OCI-M2 (cell line): ENCODE measurements around the gene KLRC2.
"Not testable (repeated sequence)": the region's sequence is repeated elsewhere in the genome, so short reads cannot be mapped to it uniquely, and the experiment has no call there.

Experiments
- DNase-seq: peaks from one replicate; lab custom pipeline; 2025; ENCODE audit not compliant: unreplicated experiment; lab: John Stamatoyannopoulos, UW

The KLRC2 gene

GRCh38 chr12:10435816-10436215 is at the start of gene KLRC2:
Gene KLRC2, minus strand, starts transcription at chr12:10436010. Its CDS starts 24 bp downstream, at chr12:10435986.
- not testable (repeated sequence) for DNase-seq

GRCh38 chr12:10481901-10482300 is 46.1 kb upstream of the KLRC2 start:
- DNase-seq = not testable (repeated sequence)

GRCh38 chr12:10472808-10473207 is 37.0 kb upstream of the KLRC2 start:
- DNase-seq = not testable (repeated sequence)

- DNase-seq = no peak
Measured at GRCh38 chr12:10469701-10470100, 33.9 kb upstream of the KLRC2 start.

GRCh38 chr12:10466311-10466710 is 30.5 kb upstream of the KLRC2 start:
- no peak for DNase-seq

- DNase-seq = no peak
Measured at GRCh38 chr12:10457760-10458159, 21.9 kb upstream of the KLRC2 start.

GRCh38 chr12:10456856-10457255 is 21.0 kb upstream of the KLRC2 start:
- DNase-seq = no peak

GRCh38 chr12:10455766-10456165 is 20.0 kb upstream of the KLRC2 start:
- DNase-seq = no peak

- DNase-seq = no peak
Measured at GRCh38 chr12:10454531-10454930, 18.7 kb upstream of the KLRC2 start.

GRCh38 chr12:10453156-10453555 is 17.3 kb upstream of the KLRC2 start, which contains the start of gene KLRC1:
Gene KLRC1, minus strand, starts transcription at chr12:10453377. Its CDS starts 2,221 bp downstream, at chr12:10451156.
- no peak for DNase-seq

GRCh38 chr12:10448236-10448635 is 12.4 kb upstream of the KLRC2 start:
- DNase-seq = no peak

- DNase-seq = not testable (repeated sequence)
Measured at GRCh38 chr12:10446052-10446451, 10.2 kb upstream of the KLRC2 start.

- not testable (repeated sequence) for DNase-seq
Measured at GRCh38 chr12:10441144-10441543, 5.3 kb upstream of the KLRC2 start.

- not testable (repeated sequence) for DNase-seq
Measured at GRCh38 chr12:10439608-10440274, 3.9 kb upstream of the KLRC2 start.

- not testable (repeated sequence) for DNase-seq
Measured at GRCh38 chr12:10437601-10438000, 1.8 kb upstream of the KLRC2 start.

GRCh38 chr12:10430623-10431022 is 5.2 kb downstream of the KLRC2 start:
- DNase-seq = not testable (repeated sequence)

GRCh38 chr12:10425938-10426337 is 9.9 kb downstream of the KLRC2 start:
- not testable (repeated sequence) for DNase-seq

- not testable (repeated sequence) for DNase-seq
Measured at GRCh38 chr12:10424260-10424899, 11.4 kb downstream of the KLRC2 start.

GRCh38 chr12:10422159-10422558 is 13.7 kb downstream of the KLRC2 start:
- DNase-seq = not testable (repeated sequence)

GRCh38 chr12:10420334-10420733 is 15.5 kb downstream of the KLRC2 start, which contains the start of gene KLRC3:
Gene KLRC3, minus strand, starts transcription at chr12:10420595. Its CDS starts 45 bp downstream, at chr12:10420550.
- not testable (repeated sequence) for DNase-seq

GRCh38 chr12:10409392-10409791 is 26.4 kb downstream of the KLRC2 start, which contains the start of gene KLRC4:
Gene KLRC4, minus strand, starts transcription at chr12:10409757. Its CDS starts 182 bp downstream, at chr12:10409575.
- no peak for DNase-seq

- DNase-seq = no peak
Measured at GRCh38 chr12:10408842-10409241, 27.0 kb downstream of the KLRC2 start.
